Astrocyte of the cerebellum (primary cell): Measurements from ENCODE around the gene UQCC3.

Experiments
- DNase-seq: peaks from one replicate; pipeline ENCODE4 v3.0.0-alpha.2; 2011; ENCODE audit warnings: low read depth
- H3K4me3 ChIP-seq: 2 replicates; pipeline ENCODE4 v1.5.1; 2011; ENCODE audit warnings: mild to moderate bottlenecking, low read depth, low read length, moderate library complexity
- CTCF ChIP-seq: IDR thresholded peaks from 2 replicates; pipeline ENCODE4 v1.5.1; 2012; ENCODE audit warnings: low read length, low read depth, moderate library complexity, mild to moderate bottlenecking; ENCODE audit errors: missing control alignments
- in situ Hi-C: cut with HindIII; loops from 2 replicates; pipeline ENCODE4 v1.10.0; 2017; ENCODE audit warnings: low sequenced_read_pairs

Gene UQCC3

GRCh38 chr11:62671608-62672389, at the start of gene UQCC3, which contains the start of gene LBHD1:
UQCC3 (plus strand) TSS chr11:62671673; CDS start chr11:62671746, 73 bp downstream.
LBHD1 (minus strand) TSS chr11:62672267; CDS start chr11:62670031, 2,236 bp downstream.
- peak within 1 kb of the TSS; percentile 78 for H3K4me3 ChIP-seq
- TF ChIP-seq CTCF, result no peak
- no peak for DNase-seq
- in situ Hi-C loops, result no loop called here

- in situ Hi-C loops, result no loop called here
- no peak for TF ChIP-seq CTCF
- no peak for DNase-seq
- H3K4me3 ChIP-seq, result peak overlapping the region; percentile 55
Measured at GRCh38 chr11:62622476-62623089, 48.9 kb upstream of the UQCC3 start.

- no peak for TF ChIP-seq CTCF
- DNase-seq, result no peak
- no peak overlapping the region for H3K4me3 ChIP-seq
- in situ Hi-C loops, result no loop called here
Measured at GRCh38 chr11:62627713-62628112, 43.8 kb upstream of the UQCC3 start.

GRCh38 chr11:62632492-62632891, 39.0 kb upstream of the UQCC3 start:
- in situ Hi-C loops, result no loop called here
- DNase-seq, result no peak
- H3K4me3 ChIP-seq, result no peak overlapping the region
- TF ChIP-seq CTCF, result no peak

GRCh38 chr11:62644220-62644619, 27.3 kb upstream of the UQCC3 start:
- H3K4me3 ChIP-seq, result no peak overlapping the region
- no peak for DNase-seq
- no peak for TF ChIP-seq CTCF
- in situ Hi-C loops, result no loop called here

- no peak for TF ChIP-seq CTCF
- DNase-seq, result no peak
- peak overlapping the region; percentile 81 for H3K4me3 ChIP-seq
- in situ Hi-C loops, result no loop called here
Measured at GRCh38 chr11:62645671-62645945, 25.9 kb upstream of the UQCC3 start.
